Hematopoietic multipotent progenitor cell treated with erythropoietin and hydrocortisone succinate and interleukin-3 and kit ligand, for 15 days (in vitro differentiated cells): Measurements from ENCODE around the gene PITPNC1.
"Not testable (repeated sequence)": the region's sequence is repeated elsewhere in the genome, so short reads cannot be mapped to it uniquely, and the experiment has no call there.

ENCODE experiments used
- DNase-seq: peaks from one replicate; pipeline ENCODE4 v3.0.0-alpha.2; 2015; ENCODE audit warnings: low spot score

PITPNC1 gene

DNA sequence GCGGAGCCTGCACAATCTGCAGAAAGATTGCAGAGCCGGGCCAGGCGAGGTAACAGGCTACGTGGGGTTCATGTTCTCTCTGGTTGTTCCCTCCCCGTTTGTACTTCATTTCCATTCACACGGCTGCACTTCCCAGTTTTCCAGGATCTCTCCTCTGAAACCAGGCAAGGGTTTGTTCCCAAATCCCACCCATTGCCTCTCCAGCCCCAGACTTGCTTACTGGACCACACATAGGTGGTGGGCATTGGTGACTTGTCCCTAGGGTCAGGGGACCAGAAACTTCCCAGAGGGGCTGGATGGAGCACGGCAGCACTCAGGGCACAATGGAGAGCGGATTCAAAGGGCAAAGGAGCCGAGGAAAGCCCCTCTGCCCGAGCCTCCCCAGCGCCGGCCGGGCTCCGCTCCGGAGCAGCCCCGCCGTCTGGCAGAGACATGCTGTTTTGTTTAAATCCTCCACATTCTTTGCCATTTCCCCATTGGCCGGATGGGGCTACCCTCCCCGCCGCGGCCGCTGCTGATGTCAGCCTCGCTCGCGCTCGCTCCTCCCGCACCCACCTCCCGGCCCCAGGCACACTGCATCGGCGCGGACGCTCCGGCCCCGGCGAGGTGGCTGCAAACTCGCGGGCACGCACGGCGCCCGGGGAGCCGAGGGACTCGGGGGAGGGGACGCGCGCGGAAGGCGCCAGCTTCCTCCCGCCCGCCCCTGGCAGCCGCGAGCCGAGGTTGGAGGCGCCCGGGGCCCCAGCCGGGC is at the start of gene PITPNC1:
TSS of gene PITPNC1 (plus strand) at position 545 of the 751 bp plus-strand sequence.
- peak; percentile 43 for DNase-seq

DNA sequence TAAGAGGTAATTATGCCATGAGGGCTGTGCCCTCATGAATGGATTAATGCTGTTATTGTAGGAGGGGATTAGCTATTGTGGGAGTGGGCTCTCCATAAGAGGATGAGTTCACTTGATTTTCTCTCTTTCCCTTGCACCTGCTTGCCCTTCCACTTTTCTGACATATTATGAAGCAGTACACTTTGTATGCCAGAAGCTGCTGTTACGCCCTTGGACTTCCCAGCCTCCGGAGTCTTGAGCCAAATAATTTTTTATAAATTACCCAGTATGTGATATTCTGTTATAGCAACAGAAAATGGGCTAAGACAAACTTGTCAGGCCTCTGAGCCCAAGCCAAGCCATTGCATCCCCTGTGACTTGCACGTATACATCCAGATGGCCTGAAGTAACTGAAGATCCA is 49.1 kb upstream of the PITPNC1 start:
- DNase-seq = no peak

GRCh38 chr17:67331381-67332161 is 45.5 kb upstream of the PITPNC1 start:
- DNase-seq = not testable (repeated sequence)

DNA sequence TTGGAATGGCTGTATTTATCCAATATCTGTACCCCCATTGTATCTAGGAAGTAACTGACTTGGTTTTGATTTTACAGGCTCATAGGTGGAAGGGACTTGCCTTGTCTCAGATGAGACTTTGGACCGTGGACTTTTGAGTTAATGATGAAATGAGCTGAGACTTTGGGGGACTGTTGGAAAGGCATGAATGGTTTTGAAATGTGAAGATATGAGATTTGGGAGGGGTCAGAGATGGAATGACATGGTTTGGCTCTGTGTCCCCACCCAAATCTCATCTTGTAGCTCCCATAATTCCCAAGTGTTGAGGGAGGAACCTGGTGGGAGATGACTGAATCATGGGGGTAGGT is 44.9 kb upstream of the PITPNC1 start:
- DNase-seq = not testable (repeated sequence)

DNA sequence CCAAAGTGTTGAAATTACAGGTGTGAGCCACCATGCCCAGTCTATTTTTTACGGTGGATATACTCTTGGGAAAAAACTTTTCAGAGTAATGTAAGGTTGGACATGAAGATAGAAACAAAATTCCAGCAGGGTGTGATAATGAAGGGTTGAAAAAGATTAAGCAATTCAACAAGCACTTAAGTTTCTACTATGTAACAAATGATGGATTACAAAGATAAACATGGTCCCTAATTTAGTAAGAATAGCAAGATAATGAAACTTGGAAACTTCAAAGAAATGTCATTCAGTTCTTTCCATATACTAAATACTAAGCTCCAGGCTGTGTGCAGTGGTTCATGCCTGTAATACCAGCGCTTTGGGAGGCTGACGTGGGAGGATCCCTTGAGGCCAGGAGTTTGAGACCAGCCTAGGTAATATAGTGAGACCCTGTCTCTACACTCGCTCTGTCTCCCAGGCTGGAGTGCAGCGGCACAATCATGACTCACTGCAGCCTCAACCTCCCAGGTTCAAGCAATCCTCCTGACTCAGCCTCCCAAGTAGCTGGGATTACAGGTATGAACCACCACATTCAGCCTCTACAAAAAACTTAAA is 41.7 kb upstream of the PITPNC1 start:
- DNase-seq = no peak

DNA sequence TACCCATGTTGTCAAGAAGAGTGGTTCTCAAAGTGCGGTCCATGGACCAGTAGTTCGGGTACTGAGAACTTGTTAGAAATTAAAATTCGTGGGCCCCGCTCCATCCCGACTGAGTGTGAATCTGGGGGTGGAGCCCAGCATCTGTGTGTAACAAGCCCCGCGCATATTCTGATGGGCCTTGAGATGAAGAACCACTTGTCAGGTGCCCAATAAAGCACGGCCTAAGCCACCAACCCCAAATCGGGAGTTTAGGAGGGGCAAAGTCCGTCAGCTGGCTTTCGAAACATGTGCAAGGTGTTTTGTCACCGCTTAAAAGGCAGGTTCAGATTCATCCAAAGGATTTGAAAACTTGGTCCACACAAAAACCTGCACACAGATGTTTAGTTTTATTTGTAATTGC is 40.2 kb upstream of the PITPNC1 start:
- DNase-seq = no peak

DNA sequence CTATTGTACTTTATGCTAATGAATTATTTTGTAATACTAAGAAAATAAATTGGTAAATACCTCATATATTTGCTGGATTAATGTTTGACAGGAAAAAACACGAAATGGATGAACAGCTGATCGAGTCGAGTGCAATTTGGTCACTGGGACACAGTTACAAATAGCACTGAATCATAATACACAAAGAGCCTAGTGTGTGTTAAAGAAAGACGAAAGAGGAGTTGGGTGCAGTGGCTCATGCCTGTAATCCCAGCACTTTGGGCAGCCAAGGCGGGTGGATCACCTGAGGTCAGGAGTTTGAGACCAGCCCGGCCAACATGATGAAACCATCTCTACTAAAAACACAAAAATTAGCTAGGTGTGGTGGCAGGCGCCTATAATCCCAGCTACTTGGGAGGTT is 38.7 kb upstream of the PITPNC1 start:
- DNase-seq = not testable (repeated sequence)

- DNase-seq = no peak
Observed at GRCh38 chr17:67343237-67343636, 33.8 kb upstream of the PITPNC1 start.

- no peak for DNase-seq
Observed at GRCh38 chr17:67347826-67348225, 29.3 kb upstream of the PITPNC1 start.

DNA sequence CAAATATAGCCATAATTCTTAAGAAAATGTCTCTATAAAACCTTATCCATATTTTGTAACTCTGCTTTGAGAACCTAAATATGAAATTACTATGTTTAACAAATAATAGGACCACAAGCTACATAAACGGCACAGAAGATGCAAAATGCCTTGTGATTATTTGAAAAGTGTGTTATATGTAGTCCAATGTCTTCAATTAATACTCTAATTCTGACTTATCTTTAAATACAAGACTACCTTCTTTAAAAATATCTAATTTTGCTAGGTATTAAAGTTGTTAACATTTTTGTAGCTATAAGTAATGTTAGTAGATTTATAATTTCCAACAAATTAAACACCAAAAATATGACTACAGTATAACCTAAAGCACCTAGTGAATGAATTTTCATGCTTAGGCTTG is 27.7 kb upstream of the PITPNC1 start:
- DNase-seq = no peak

- DNase-seq = no peak
Observed at GRCh38 chr17:67353161-67353560, 23.9 kb upstream of the PITPNC1 start.

GRCh38 chr17:67353929-67354574 is 23.0 kb upstream of the PITPNC1 start:
- no peak for DNase-seq

DNA sequence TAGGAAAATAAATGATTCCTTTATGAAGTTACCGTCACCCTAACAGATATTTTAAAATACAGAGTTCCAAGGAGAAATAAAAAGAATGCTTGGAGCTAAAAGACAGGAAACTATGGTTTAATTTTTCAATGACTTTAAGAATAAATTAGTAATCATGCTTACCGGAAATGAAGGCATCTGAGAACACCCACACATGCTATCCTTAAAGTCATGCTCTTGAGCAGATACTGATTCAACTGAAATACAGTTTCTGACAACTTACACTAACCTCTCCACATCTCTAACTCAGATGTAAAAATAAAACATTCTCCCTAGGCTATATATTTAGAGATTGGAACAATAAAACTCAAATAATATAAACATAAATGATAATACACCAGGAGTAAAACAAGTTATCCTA is 18.5 kb upstream of the PITPNC1 start:
- no peak for DNase-seq

DNA sequence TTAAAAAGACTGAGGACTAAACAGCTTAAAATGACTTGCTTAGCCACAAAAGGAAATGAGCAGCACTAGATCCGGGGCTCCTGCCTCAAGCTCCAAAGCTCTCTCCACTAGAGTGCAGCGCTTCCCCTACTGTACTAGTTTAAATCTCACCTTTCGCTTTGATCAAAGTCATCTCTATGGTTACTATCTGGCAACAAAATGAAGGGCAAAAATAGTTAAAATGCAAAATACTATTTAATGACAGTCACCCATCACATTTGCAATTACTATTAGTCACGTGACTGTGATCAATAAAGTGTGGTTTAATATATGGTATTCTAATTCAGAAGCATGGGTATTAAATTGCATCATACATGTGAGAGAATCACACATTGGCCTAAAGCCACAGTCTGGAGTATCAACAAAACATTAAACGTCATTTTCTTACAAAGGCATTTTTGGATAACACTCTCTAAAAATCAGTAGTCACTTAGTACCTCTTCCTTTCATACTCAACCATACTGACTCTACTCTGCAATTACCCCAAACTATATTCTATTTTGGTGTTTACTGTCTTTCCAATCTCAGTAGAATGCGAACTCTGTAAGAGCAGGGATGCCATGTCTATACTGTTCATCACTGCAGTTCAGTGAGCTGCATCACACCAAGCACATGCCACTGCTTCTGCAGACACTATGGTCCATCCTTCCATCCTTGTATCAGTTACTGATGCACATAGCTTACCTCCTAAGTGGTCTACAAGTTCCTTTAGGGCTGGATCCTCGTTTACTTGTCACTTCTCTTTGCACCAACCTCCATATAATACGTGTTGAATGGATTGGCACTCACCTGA is 16.9 kb upstream of the PITPNC1 start:
- DNase-seq = peak; percentile 23

DNA sequence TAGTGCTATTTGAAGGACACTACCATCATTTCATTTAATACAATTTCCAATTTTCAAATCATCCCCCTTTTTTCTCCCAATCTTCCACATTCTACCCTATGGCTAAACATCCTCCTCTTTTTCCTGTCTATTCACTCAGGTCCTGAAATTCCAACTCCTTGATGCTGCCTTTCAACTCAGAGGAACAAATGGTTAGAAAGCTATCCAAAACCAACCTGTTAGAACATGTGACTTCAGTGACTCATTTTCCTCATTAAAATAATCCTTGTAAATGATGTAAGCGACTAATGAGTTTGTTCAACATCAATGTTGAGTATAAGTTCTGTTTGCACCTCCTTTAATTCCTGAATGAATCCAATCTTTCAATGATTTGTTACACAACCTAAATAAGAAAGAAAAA is 16.2 kb upstream of the PITPNC1 start:
- no peak for DNase-seq

GRCh38 chr17:67362173-67362572 is 14.9 kb upstream of the PITPNC1 start:
- DNase-seq = no peak

DNA sequence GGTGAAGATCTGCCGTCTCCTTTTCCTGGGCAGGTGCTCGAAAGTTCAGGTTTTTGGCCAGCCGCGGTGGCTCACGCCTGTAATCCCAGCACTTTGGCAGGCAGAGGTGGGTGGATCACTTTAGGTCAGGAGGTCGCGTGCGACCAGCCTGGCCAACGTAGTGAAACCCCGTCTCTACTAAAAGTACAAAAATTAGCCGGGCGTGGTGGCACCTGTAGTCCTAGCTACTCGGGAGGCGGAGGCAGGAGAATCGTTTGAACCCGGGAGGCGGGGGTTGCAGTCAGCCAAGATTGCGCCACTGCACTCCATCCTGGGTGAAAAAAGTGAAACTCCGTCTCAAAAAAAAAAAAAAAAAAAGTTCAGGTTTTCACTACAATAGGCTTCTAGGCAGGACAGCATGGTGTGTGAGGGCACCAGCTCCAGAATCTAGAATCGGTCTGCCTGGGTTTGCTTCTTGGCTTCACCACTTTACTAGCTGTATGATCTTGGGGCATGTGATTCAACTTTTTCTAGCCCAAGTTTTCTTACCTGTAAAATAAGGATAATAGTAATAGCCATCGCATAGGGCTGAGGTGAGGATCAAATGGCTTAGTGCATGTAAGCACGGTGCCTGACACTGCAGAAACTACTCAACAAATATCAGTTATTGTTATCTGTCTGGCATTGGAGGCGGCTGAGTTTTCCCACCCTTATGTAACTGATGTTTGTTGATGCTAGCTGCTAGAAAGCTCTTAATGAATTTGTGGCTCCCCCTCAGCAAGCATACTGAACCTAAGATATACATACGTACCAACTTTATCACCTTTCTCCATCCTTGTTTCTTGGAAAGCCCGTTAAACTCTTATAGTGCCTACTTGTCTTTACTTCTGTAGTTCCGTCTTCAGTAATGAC is 12.0 kb upstream of the PITPNC1 start:
- DNase-seq = peak; percentile 76

DNA sequence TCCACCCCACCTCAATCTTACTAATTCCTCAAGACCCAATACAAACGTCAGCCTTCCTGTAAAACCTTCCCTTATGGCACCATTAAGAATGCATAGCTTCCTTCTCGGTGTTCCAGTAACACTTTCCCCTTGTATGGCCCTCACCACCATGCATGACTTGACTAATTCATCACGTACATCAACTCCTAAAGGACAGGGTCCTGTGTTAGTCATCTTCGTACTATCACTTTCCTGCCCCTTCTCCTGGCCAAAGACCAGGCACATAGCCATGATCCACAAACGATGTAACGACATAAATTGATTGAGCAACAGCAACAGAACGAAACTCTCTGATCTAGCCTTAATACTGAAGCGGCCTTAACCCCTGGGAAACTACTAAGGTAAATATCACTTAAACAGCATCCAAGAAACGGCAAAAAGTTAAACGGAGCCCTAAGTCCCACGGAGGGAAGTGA is 11.3 kb upstream of the PITPNC1 start:
- DNase-seq = no peak

GRCh38 chr17:67366193-67367157 is 10.6 kb upstream of the PITPNC1 start, which contains the start of gene PSMD12:
Gene PSMD12, minus strand, starts transcription at chr17:67366577. Its CDS starts 58 bp downstream, at chr17:67366519.
- peak; percentile 91 for DNase-seq
